Heart left ventricle (tissue), 13 donors: Measurements from ENCODE around the gene SCRT2.

Source experiments
- CTCF ChIP-seq, 12 donors: fragments of 200-600 bp; sonication (generic) in 4 of 12; IDR thresholded peaks; one replicate each; pipeline versions ENCODE4 v1.5.0 to v1.8.0; 2018 to 2022; ENCODE audit warnings: antibody characterized with exemption in 12 of 12, mild to moderate bottlenecking in 5 of 12
- POLR2A ChIP-seq, 2 donors: fragments of 450-650 bp; IDR thresholded peaks; one replicate each; pipeline ENCODE4 v1.6.1; 2017; ENCODE audit warnings: antibody characterized with exemption in 2 of 2, mild to moderate bottlenecking in 2 of 2, moderate library complexity in 2 of 2
- donor health status: ischemic (EF 13 %, LVEDD 7.1; RV severe dilation, severe dysfunction).
- donor health status: DM: no; HTN: yes; CAD: no.
- donor health status: DM: no; HTN: no; CAD: no.
- donor health status: ischemic (EF 25% LVEDD 6.9; RV normal size, moderate dysfunction).
- donor health status: ischemic (EF 25% LVEDD 5.7; RV mildly dilated, moderate dysfunction).
- donor health status: ischemic (EF 35%, LVEDD 5.7; RV mildly dilated, moderate dysfunction).
- donor health status: nonischemic (EF 11% LVEDD 7.7; RV severe dilation, severe dysfunction).
- donor health status: DM: yes; HTN: yes; CAD: no.
- donor health status: PGD.
- donor health status: ischemic (EF 29% LVEDD 5.4; RV normal size, mild dysfunction).
- donor health status: nonischemic (EF 23%, LVEDD 6.1; RV moderate dilation, normal function).

- TF ChIP-seq CTCF (IDR thresholded peaks at IDR 0.05) (no peak), POLR2A (IDR thresholded peaks at IDR 0.05) (no peak)
Measured at GRCh38 chr20:655726-656624, 19.6 kb downstream of the SCRT2 start.
